T47D (cell line): ENCODE data around the gene ZRSR2.
"Not testable (repeated sequence)": the region's sequence is repeated elsewhere in the genome, so short reads cannot be mapped to it uniquely, and the experiment has no call there.

Experiments
- DNase-seq, 2 experiments: peaks; one replicate each; pipeline versions ENCODE4 v3.0.0 to v3.0.0-alpha.2; 2011 to 2012; ENCODE audit warnings: low read depth in 1 of 2, low spot score in 1 of 2
- JUND ChIP-seq: IDR thresholded peaks from 2 replicates; pipeline ENCODE4 v1.6.1; 2012; ENCODE audit warnings: low read depth
- in situ Hi-C: cut with HindIII; loops from 2 replicates; pipeline ENCODE4 v1.10.0; 2016; ENCODE audit warnings: low sequenced_read_pairs, low pct_unique_long_range_greater_than_20kb

Gene ZRSR2

GRCh38 chrX:15789979-15790768 is at the start of gene ZRSR2:
Gene ZRSR2, plus strand, starts transcription at chrX:15790484. Its CDS starts 12 bp downstream, at chrX:15790496.
- in situ Hi-C loops: no loop called here
- DNase-seq: peak; percentile 69 to 85
- no peak for TF ChIP-seq JUND

- TF ChIP-seq JUND: no peak
- in situ Hi-C loops: no loop called here
- no peak for DNase-seq
These were observed 46.0 kb upstream of the ZRSR2 start for GRCh38 chrX:15744181-15744867.

GRCh38 chrX:15745179-15745578 is 45.1 kb upstream of the ZRSR2 start:
- DNase-seq: peak in 1 of 2 experiments; percentile 44
- no peak for TF ChIP-seq JUND
- in situ Hi-C loops: no loop called here

GRCh38 chrX:15746651-15747050 is 43.6 kb upstream of the ZRSR2 start:
- in situ Hi-C loops, DNase-seq: not testable (repeated sequence)

GRCh38 chrX:15747626-15748173 is 42.6 kb upstream of the ZRSR2 start:
- in situ Hi-C loops: no loop called here
- TF ChIP-seq JUND: no peak
- no peak for DNase-seq

- DNase-seq: no peak
- in situ Hi-C loops: no loop called here
- no peak for TF ChIP-seq JUND
These were observed 41.4 kb upstream of the ZRSR2 start for GRCh38 chrX:15748841-15749240.

- in situ Hi-C loops: no loop called here
- TF ChIP-seq JUND: no peak
- DNase-seq: peak in 1 of 2 experiments; percentile 35
These were observed 40.4 kb upstream of the ZRSR2 start for GRCh38 chrX:15749642-15750610.

GRCh38 chrX:15750611-15751154 is 39.6 kb upstream of the ZRSR2 start:
- no peak for DNase-seq
- in situ Hi-C loops: no loop called here
- TF ChIP-seq JUND: no peak

- TF ChIP-seq JUND: no peak
- in situ Hi-C loops: no loop called here
- no peak for DNase-seq
These were observed 39.0 kb upstream of the ZRSR2 start for GRCh38 chrX:15751155-15751819.

- no peak for DNase-seq
- in situ Hi-C loops: no loop called here
- no peak for TF ChIP-seq JUND
These were observed 35.2 kb upstream of the ZRSR2 start for GRCh38 chrX:15755091-15755490.

GRCh38 chrX:15758140-15758539 is 32.1 kb upstream of the ZRSR2 start:
- DNase-seq: no peak
- in situ Hi-C loops: no loop called here
- TF ChIP-seq JUND: no peak

- DNase-seq, in situ Hi-C loops: not testable (repeated sequence)
These were observed 30.4 kb upstream of the ZRSR2 start for GRCh38 chrX:15759886-15760285.
